GM19395 (cell line): ENCODE data around the gene ZNRF2.
A peak's percentile ranks its signal among the peaks of the same experiment; 100 is the strongest.

Source experiments
- ATAC-seq: cut with Tn5 transposase; IDR thresholded peaks from one replicate; pipeline ENCODE4 v1.9.1; 2021; ENCODE audit warnings: mild to moderate bottlenecking, moderate library complexity; ENCODE audit not compliant: unreplicated experiment

ZNRF2 gene

DNA sequence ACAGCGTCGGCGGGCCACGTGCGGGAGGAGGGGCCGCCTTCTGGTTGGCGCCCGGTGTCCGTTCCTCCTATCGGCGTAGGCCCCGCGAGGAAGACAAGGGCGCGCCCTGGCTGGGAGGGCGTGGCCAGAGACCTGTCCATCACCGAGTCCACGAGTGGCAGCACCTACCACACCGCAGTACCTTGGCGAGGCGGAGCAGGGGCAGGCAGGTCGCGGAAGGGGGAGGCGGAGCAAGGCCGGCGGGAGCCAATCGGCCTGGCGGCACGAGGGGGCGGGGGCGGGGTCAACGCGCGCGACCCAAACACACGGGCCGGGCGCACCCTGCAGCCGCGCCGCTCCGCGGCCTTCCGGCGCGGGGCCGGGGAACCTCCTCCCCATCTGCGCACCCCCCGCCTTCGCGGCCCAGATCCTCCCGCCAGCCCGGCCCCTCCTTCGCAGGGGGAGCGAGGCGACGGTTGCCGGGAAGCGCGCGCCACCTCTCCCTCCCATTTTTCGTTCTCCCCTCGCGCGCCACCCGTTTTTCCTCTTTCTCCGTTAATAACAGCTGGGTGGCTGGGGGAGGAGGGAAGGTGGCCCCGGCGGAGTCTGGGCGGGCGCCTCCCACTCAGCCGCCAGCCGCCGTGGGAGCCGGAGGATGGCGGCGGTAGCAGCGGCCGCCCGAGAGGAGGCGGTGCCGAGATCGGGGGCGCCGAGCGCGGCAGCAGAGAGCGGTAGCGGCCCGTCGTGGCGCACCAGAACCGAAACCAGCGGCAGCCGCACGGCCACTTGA is at the start of gene ZNRF2:
Gene ZNRF2 (plus strand): TSS at position 300 of the 769 bp plus-strand sequence. CDS start 761 bp downstream, outside the sequence.
- peak; percentile 87 for ATAC-seq

GRCh38 chr7:30237271-30237695 is 47.1 kb upstream of the ZNRF2 start:
- no peak for ATAC-seq

DNA sequence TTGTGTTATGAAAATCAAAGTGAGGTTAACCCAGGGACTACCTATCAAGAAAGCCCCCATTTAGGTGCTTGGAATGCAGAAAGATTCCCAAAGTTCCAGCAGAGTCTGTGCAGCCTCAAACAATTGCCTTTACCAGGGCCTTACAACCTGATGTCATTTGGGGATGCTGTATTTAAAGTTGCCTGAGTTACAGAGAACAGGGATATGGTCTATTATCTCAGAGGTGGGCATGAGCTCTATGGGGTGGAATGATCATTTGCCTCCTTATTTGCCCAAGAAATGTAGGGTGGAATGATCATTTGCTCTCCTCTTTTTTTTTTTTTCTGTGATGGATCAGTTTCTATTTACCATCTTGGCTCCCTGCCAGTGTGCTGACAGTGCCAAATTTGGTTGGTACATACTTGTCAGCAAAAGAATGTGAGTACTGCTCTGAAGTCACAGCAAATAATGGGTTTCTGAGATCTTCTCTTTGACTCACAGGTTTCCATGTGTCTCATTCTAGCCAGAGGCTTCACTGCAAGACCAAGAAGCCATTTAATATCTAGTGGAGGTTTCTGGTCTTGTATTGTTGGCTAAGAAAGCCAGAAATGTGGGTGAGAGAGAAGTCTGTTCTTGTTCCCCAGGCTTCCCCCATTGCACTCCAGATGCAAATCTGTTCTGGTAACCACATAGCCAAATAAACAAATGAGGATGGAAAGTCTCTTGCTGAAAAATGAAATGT is 45.5 kb upstream of the ZNRF2 start:
- ATAC-seq = peak; percentile 73

DNA sequence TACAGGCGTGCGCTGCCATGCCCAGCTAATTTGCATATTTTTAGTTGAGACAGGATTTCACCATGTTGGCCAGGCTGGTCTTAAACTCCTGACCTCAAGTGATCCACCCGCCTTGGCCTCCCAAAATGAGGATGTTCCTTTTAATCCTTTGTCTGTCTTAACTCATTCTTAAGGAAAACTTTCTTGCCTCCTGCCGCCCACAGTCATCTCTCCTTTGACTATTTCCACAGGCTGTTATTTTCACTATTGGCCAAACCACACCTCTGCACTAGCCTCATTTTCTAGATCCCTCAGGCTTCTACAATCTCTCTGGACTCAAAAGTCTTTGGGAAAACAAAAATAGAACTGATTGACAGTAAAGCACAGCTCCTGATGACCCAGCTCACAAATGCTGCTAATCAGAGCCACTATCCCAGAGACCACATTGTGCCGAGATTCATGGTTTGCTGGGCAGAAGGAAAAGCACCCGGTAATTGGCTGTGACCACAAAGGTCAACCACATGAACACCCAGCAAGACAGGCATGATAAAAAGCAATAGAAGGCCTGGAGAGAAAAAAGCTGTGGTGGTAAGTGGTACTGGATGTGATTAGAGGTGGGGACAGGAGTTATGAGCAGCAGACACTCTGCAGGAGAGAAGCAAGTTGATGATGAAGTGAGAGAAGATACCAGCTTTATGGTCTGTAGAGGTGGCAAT is 44.1 kb upstream of the ZNRF2 start:
- ATAC-seq = no peak

GRCh38 chr7:30241767-30242166 is 42.6 kb upstream of the ZNRF2 start:
- ATAC-seq = no peak

DNA sequence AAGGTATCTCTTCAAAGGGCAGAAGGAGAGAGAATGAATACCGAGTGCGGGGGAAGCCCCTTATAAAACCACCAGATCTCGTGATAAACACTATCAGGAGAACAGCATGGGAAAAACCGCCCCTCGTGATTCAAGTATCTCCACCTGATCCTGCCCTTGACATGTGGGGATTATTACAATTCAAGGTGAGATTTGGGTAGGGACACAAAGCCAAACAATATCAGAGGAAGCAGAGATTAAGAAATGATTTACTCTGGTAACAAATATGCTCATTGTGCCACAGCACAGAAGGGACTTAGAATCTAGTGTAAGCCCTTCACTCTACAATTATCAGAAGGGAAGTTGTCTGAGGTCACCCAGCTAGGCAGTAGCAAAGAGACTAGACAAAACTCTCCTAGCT is 40.1 kb upstream of the ZNRF2 start:
- ATAC-seq = no peak

GRCh38 chr7:30245913-30246312 is 38.5 kb upstream of the ZNRF2 start:
- ATAC-seq = no peak

- ATAC-seq = no peak
Observed at GRCh38 chr7:30246392-30246791, 38.0 kb upstream of the ZNRF2 start.

DNA sequence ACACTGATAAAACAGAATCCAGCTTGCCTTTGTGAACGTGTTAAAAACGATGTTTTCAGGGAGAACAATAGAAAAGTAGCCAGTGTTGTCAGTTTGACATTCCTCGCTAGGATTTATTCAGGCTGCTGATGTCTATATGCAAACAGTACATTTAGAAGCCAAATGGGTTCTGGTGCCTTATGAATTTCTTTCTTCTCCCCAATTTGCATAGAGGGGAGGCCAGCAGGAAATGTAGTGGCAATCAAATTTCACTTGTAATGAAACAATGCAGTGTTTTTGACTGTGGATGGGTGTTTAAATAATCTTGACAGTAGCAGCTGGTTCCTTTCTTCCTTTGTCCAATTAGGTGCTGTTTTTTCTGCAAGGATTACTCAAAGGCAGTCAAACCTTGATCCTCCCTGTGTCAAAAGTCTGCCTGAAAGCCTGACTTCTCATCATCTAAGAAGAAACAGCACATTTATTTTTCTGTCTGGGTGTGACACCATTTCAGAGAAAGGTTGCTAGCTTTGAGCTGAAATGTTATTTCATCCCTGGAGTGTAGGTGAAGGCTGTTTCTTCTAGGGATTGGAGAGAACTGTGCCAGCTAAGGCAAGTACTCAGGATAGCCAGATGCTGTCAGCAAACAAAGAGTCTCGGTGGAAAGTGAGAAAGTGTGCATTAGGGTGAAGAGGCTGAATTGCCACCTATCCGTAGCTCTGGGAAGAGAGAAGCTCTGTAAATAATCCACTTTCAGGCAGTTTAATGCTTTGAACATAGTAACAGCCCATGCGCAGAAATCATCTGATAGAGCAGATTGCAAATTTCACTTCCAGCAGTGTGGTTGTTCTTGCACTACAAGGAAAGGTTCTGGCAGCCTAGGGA is 36.6 kb upstream of the ZNRF2 start:
- no peak for ATAC-seq

DNA sequence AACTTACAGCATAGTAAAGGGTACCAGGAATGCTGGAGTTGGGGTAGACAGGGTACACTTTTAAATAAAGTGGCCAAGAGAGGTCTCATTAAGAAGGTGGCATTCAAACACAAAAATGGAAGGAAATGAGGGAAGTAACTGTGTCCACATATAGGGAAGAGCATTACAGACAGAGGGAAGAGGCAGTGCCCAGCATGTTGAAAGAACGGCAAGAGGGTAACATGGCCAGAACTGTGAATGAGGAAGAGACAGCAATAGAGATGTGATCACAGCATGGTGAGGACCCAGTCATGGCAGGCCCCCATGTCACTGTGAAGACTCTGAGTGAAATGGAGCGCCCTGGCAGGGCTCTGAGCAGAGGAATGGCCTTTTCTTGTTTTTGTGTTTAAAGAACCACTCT is 35.1 kb upstream of the ZNRF2 start:
- ATAC-seq = no peak

DNA sequence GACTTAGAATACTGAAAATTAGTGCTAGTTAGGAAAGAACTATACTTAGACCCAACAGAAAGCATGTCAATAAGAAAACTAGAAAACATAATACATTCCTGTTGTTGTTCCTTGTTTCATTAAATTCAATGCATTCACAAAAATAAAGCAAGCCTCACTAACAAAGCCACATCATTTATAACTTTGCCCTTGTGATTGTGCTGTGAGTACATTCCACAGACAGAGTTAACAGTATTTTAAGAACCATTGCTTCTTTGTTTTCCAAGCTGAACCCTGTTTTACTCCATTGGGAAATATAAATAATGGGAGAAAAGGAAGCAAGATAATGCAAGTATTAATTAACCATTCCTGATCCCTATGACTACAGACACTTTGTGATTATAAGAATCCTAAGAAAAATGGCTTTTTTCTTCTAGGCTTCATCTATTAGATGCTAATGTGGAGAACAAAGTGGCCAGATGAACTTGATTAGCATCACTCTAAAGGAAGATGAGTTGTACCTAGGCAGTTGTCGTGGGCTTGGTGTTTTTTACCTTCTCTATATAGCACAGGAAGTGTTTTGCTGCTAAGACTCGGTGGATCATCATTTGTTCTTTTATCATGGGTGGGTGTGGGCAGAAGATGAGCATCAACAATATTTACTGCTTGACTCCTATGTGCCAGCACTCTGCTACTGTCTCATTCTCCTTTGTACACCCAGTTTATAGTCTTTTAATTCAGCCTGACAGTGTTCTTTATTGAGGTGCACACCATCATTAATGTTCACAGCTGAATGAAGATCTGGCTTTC is 34.2 kb upstream of the ZNRF2 start:
- ATAC-seq = no peak

DNA sequence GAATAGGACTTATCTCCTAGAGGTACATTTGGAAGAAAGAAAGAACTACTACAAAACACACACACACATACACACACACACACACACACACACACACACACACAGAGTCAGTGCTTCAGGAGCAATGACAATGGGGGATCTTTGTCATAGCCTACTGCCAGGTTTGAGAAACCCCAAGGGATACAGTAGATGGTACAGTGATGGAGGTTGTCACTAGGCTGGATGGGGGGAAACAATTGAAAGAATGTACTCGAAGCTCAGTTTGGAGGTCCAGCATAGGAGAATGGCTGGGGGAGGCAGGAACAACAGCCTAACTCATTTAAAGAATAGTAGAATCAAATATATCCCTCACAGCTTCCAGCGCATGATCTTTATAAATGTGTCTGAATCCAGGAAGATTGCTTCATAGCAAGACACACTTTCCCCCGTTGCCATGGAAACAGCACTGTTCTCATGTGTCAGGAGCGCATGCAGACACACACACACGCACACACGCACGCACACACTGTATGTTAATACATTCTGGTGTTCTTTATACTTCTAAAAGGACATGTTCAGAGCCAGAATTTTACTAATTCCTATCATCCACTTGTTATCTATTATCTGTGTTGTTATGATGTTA is 32.6 kb upstream of the ZNRF2 start:
- no peak for ATAC-seq

DNA sequence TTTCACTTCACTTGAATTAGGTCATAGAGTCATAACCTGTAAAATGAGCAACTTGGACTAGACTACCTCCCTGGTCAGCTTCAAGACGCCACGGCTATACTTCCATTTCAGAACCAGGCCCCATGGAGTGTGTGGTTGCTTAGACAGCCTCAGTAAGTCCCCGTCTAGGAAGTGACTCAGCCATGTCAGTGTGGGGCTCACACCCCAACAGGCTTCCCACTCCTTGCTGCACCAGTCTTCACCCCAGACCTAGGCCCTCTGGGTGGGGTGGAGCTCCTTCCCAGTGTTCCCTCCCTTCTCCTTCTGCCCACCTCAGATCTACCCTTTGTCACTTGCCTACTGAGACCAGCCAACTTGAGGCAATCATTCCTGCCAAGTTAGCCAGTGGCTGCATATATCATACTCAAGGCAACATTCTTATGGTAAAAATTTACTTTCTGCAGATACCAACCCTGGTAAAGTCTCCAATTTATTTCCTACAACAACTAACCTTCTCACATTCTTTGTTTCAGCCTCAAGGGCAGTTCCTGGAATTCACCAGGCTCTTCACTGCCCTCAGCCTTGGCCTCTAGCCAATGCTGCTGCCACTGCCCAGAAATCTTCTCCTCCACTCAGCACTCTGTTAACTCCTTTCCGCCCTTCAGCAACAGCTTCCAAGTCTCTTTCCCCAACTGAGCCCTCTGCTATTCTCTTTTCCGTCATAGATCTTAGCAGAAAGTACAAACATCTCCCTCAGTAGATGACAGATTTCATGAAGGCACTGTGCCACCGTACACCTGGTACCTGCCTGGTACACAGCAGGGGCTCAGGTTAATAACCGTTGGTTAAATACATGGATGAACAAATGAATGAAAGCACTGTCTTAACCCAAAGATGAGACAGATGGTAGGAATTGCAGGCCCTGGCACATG is 31.3 kb upstream of the ZNRF2 start:
- ATAC-seq = no peak

DNA sequence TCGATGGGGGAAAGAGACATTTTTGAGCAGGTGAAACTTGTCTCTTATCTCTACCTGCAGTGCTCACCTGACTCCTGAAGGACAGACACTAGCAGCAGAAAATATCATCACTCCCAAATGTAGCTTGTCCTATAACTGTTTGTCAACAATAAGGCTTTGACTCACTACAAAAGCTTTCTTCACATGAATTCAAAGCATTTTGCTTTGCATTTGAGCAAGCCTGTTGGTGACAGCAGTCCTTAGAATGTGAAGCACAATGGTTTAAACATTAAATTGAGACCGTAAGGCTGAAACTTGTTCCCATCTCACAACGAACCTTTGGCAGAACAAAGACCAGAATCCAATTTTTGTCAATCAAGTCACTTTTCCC is 30.6 kb upstream of the ZNRF2 start:
- ATAC-seq = no peak

DNA sequence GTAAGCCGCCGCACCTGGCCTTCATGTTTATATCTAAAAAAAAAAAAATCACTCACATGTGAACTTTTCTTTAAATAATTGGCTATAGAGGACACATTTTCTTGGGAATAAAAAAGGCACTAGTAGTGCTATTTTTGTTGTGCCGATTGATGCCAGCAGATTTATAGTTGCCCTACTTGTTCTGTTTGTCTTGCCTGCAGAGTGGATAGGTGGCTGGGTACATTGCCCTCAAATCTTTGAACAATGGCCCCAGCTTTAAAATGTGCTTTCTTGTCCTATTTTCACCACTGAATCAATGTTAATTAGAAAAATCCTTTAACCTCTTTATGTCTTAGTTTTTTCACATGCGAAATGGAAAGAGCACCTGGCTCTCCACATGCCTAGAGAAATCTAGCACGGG is 30.1 kb upstream of the ZNRF2 start:
- ATAC-seq = no peak

- ATAC-seq = no peak
Observed at GRCh38 chr7:30254717-30255063, 29.7 kb upstream of the ZNRF2 start.

DNA sequence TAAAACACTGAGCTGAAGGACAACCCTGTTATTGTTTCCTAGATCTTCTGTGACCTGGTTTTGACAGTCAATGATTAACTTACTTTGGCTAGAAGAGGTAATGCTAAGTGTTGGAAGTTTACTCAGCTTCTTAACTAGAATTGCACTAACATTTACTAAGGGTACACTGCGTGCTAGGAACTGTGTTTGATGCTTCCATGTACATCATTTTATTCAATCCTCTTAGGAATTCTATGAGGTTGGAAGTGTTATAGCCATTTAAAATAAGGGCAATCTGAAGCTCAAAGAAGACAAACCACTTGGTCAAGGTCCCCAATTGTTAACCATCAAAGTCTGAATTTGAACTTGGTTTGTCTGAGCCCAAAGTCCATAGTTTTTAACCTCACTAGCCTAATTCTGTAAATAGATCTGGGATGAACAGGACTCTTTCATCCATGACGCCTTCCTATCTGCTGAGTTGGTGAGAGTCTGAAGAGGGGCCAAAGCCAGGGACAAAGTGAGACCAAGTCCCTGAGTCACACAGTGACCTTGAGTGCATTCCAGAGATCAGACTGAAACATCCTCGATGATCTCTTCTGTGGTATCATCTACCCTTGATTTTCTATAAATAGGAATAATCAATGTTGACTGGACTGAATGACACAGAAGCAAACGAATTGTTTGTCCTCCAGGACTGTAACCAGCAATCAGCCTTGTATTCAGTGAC is 29.2 kb upstream of the ZNRF2 start:
- ATAC-seq = no peak

DNA sequence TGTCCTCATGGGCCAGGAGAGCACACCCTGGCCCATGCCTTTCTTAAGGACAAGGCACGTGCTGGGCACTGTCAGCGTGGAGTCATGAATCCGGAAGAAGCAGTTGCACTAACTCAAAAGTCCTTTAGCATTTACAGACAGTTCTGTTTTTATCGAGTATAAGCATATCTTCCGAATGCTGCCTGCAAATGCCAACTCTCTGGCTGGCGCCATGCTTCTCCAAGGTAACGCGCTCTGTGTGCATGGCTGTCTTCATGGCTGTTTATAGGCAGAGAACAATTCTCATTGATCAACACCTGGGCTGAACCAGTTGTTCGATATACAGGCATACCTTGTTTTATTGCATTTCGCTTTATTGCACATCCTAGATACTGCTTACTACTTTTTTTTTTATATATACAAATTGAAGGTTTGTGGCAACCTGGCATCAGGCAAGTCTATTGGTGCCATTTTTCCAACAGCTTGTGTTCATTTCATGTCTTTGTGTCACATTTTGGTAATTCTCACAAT is 28.0 kb upstream of the ZNRF2 start:
- ATAC-seq = no peak
